K562 (cell line): ENCODE results near the gene SAFB. TPM values are rescaled to one million over a fixed set of nuclear protein-coding genes. Genes with fewer than 3 reads are reported as not detected.

Source experiments
- ATF7 ChIP-seq: fragments of 450-650 bp; IDR thresholded peaks from 2 replicates; pipeline ENCODE4 v1.7.1; 2014; ENCODE audit warnings: mild to moderate bottlenecking, moderate library complexity
- BHLHE40 ChIP-seq: IDR thresholded peaks from 2 replicates; pipeline ENCODE4 v1.6.1; 2011; ENCODE audit warnings: low read length, improper control_type of control experiment
- CBFA2T2 ChIP-seq: fragments of 450-650 bp; conservative IDR thresholded peaks from 2 replicates; pipeline ENCODE4 v1.6.1; 2017; ENCODE audit warnings: mild to moderate bottlenecking
- DPF2 ChIP-seq: fragments of 450-650 bp; IDR thresholded peaks from 2 replicates; pipeline ENCODE4 v1.6.1; 2016
- FOXP1 ChIP-seq: sonication (generic); formaldehyde crosslinking; IDR thresholded peaks from 2 replicates; pipeline ENCODE4 v1.8.0; 2022; ENCODE audit warnings: mild to moderate bottlenecking, missing genetic modification reagents
- LEF1 ChIP-seq: fragments of 450-650 bp; IDR thresholded peaks from 2 replicates; pipeline ENCODE4 v1.6.1; 2016; ENCODE audit warnings: mild to moderate bottlenecking
- NFE2 ChIP-seq: IDR thresholded peaks from 2 replicates; pipeline ENCODE4 v1.6.1; 2014; ENCODE audit warnings: antibody characterized with exemption, low read depth
- ZFP30 ChIP-seq: fragments of 250-450 bp; sonication (Bioruptor Pico); IDR thresholded peaks from 2 replicates; pipeline ENCODE4 v1.8.0; 2022; ENCODE audit warnings: moderate library complexity, mild to moderate bottlenecking, inconsistent platforms, borderline replicate concordance
- polyA plus RNA-seq, 8 experiments: library from polyadenylated mRNA; depleted of rRNA in 4 of 8; stranded (reverse) in 5 of 8; unstranded in 3 of 8; fragments of >200 nt; fragmentation: Nextera tagmentation in 2 of 8; fragmentation: Illumina TruSeq in 1 of 8; extraction: Ambion mirVana in 2 of 8; extraction: Trizol in 1 of 8; gene quantifications; 2 replicates each; pipeline versions ENCODE4 v1.2.1 to v1.2.3, GENCODE V29; 2011 to 2014; ENCODE audit warnings: inconsistent platforms in 1 of 8, missing spikeins in 1 of 8
- total RNA-seq, 7 experiments: library from RNA; depleted of rRNA in 6 of 7; stranded (reverse); fragments of >200 nt in 6 of 7; fragmentation: Illumina TruSeq in 2 of 7; extraction: Trizol in 2 of 7; gene quantifications; 2 replicates each; pipeline versions ENCODE4 v1.2.1 to v1.2.3, GENCODE V29; 2011 to 2021; ENCODE audit warnings: low replicate concordance in 1 of 7
- TF ChIP-seq, protein P1 (sequence below): fragments of 150-350 bp; IDR thresholded peaks from 2 replicates; pipeline ENCODE4 v1.6.1; 2014; ENCODE audit warnings: low read depth, mild to moderate bottlenecking, low read length, borderline replicate concordance
- TF ChIP-seq, protein P2 (sequence below): IDR thresholded peaks from 2 replicates; pipeline ENCODE4 v1.6.1; 2011; ENCODE audit warnings: borderline replicate concordance, low read depth, mild to moderate bottlenecking, moderate library complexity, low read length; ENCODE audit not compliant: insufficient read depth, poor library complexity, severe bottlenecking
- TF ChIP-seq, protein P3 (sequence below): sonication (generic); formaldehyde crosslinking; IDR thresholded peaks from 2 replicates; pipeline ENCODE4 v1.8.0; 2022; ENCODE audit warnings: mild to moderate bottlenecking, missing genetic modification reagents
- TF ChIP-seq, protein P4 (sequence below): sonication (generic); formaldehyde crosslinking; IDR thresholded peaks from 2 replicates; pipeline ENCODE4 v1.8.0; 2023; ENCODE audit warnings: mild to moderate bottlenecking, missing genetic modification reagents

Gene SAFB
- total and polyA plus RNA-seq, 9 of the 15 experiments (the other 6 are each of a cell fraction or from before 2014, with no cell fraction given): 1.1 to 151 (median 83.1) TPM

DNA sequence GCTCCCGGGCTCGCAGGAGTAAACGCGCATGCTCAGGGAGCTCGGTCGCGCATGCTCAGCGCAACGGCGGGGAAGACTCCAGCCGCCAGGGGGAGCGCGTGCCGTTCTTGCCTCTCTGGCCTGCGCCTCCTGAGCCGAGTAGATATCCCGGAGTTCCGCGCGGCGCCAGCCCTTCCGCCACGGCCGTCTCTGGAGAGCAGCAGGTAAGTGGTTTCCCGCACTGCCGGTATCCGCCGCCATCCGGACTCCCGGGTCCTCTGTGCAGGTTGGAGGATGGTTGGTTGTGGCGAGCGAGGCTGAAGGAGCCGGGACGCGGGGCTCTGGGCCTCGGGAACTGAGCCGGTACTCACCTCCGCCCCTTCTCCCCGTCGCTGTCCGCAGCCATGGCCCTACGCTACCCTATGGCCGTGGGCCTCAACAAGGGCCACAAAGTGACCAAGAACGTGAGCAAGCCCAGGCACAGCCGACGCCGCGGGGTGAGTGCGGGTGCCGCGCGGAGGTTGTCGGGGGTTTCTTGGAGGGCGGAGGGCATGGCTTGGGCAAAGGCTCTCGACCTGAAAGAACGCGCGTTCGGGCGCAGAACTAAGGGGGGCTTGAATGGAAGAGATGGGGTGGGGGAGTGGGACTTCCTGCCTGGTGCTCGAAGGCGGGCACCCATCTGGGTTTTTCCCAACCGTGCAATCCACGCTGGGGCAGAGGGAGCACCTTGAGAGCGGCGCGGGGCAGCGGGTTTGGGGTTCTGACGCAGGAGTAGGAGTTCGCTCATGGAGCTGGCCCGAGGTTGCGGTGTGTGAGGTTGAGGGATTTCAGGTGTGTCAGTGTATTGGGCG, 67.5 kb downstream of the SAFB start, which contains the start of gene RPL36 (continued):
- TF ChIP-seq, protein P1, sequence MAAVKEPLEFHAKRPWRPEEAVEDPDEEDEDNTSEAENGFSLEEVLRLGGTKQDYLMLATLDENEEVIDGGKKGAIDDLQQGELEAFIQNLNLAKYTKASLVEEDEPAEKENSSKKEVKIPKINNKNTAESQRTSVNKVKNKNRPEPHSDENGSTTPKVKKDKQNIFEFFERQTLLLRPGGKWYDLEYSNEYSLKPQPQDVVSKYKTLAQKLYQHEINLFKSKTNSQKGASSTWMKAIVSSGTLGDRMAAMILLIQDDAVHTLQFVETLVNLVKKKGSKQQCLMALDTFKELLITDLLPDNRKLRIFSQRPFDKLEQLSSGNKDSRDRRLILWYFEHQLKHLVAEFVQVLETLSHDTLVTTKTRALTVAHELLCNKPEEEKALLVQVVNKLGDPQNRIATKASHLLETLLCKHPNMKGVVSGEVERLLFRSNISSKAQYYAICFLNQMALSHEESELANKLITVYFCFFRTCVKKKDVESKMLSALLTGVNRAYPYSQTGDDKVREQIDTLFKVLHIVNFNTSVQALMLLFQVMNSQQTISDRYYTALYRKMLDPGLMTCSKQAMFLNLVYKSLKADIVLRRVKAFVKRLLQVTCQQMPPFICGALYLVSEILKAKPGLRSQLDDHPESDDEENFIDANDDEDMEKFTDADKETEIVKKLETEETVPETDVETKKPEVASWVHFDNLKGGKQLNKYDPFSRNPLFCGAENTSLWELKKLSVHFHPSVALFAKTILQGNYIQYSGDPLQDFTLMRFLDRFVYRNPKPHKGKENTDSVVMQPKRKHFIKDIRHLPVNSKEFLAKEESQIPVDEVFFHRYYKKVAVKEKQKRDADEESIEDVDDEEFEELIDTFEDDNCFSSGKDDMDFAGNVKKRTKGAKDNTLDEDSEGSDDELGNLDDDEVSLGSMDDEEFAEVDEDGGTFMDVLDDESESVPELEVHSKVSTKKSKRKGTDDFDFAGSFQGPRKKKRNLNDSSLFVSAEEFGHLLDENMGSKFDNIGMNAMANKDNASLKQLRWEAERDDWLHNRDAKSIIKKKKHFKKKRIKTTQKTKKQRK: no peak
- TF ChIP-seq FOXP1 (CRISPR knock-in tag) (peak; percentile 96), LEF1 (0 out of 2 replicates have a peak, but pooled peaks have one; percentile 41), ATF7 (peak; percentile 87), CBFA2T2 (no peak), DPF2 (0 out of 2 replicates have a peak, but pooled peaks have one; percentile 13), ZFP30 (CRISPR knock-in tag) (no peak), NFE2 (peak; percentile 31; the same call in 1 of the 2 replicates), BHLHE40 (peak; percentile 32; the same call in 1 of the 2 replicates)
- TF ChIP-seq, protein P2, sequence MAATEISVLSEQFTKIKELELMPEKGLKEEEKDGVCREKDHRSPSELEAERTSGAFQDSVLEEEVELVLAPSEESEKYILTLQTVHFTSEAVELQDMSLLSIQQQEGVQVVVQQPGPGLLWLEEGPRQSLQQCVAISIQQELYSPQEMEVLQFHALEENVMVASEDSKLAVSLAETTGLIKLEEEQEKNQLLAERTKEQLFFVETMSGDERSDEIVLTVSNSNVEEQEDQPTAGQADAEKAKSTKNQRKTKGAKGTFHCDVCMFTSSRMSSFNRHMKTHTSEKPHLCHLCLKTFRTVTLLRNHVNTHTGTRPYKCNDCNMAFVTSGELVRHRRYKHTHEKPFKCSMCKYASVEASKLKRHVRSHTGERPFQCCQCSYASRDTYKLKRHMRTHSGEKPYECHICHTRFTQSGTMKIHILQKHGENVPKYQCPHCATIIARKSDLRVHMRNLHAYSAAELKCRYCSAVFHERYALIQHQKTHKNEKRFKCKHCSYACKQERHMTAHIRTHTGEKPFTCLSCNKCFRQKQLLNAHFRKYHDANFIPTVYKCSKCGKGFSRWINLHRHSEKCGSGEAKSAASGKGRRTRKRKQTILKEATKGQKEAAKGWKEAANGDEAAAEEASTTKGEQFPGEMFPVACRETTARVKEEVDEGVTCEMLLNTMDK: peak; percentile 97
- TF ChIP-seq, protein P3, sequence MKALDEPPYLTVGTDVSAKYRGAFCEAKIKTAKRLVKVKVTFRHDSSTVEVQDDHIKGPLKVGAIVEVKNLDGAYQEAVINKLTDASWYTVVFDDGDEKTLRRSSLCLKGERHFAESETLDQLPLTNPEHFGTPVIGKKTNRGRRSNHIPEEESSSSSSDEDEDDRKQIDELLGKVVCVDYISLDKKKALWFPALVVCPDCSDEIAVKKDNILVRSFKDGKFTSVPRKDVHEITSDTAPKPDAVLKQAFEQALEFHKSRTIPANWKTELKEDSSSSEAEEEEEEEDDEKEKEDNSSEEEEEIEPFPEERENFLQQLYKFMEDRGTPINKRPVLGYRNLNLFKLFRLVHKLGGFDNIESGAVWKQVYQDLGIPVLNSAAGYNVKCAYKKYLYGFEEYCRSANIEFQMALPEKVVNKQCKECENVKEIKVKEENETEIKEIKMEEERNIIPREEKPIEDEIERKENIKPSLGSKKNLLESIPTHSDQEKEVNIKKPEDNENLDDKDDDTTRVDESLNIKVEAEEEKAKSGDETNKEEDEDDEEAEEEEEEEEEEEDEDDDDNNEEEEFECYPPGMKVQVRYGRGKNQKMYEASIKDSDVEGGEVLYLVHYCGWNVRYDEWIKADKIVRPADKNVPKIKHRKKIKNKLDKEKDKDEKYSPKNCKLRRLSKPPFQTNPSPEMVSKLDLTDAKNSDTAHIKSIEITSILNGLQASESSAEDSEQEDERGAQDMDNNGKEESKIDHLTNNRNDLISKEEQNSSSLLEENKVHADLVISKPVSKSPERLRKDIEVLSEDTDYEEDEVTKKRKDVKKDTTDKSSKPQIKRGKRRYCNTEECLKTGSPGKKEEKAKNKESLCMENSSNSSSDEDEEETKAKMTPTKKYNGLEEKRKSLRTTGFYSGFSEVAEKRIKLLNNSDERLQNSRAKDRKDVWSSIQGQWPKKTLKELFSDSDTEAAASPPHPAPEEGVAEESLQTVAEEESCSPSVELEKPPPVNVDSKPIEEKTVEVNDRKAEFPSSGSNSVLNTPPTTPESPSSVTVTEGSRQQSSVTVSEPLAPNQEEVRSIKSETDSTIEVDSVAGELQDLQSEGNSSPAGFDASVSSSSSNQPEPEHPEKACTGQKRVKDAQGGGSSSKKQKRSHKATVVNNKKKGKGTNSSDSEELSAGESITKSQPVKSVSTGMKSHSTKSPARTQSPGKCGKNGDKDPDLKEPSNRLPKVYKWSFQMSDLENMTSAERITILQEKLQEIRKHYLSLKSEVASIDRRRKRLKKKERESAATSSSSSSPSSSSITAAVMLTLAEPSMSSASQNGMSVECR (CRISPR knock-in tag): peak; percentile 91
- TF ChIP-seq, protein P4, sequence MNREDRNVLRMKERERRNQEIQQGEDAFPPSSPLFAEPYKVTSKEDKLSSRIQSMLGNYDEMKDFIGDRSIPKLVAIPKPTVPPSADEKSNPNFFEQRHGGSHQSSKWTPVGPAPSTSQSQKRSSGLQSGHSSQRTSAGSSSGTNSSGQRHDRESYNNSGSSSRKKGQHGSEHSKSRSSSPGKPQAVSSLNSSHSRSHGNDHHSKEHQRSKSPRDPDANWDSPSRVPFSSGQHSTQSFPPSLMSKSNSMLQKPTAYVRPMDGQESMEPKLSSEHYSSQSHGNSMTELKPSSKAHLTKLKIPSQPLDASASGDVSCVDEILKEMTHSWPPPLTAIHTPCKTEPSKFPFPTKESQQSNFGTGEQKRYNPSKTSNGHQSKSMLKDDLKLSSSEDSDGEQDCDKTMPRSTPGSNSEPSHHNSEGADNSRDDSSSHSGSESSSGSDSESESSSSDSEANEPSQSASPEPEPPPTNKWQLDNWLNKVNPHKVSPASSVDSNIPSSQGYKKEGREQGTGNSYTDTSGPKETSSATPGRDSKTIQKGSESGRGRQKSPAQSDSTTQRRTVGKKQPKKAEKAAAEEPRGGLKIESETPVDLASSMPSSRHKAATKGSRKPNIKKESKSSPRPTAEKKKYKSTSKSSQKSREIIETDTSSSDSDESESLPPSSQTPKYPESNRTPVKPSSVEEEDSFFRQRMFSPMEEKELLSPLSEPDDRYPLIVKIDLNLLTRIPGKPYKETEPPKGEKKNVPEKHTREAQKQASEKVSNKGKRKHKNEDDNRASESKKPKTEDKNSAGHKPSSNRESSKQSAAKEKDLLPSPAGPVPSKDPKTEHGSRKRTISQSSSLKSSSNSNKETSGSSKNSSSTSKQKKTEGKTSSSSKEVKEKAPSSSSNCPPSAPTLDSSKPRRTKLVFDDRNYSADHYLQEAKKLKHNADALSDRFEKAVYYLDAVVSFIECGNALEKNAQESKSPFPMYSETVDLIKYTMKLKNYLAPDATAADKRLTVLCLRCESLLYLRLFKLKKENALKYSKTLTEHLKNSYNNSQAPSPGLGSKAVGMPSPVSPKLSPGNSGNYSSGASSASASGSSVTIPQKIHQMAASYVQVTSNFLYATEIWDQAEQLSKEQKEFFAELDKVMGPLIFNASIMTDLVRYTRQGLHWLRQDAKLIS (CRISPR knock-in tag): peak; percentile 97
